Testis (tissue), 3 donors: ENCODE measurements around the gene OPCML. TPM values are rescaled to one million over a fixed set of nuclear protein-coding genes. Genes with fewer than 3 reads are reported as not detected.

Source experiments
- DNase-seq: peaks from one replicate; pipeline ENCODE4 v3.0.0-alpha.2; 2019
- H3K27ac ChIP-seq, 2 donors: fragments of 200-600 bp; sonication (generic); one replicate each; pipeline ENCODE4 v1.5.1; 2019
- H3K27me3 ChIP-seq: fragments of 200-600 bp; sonication (generic); one replicate; pipeline ENCODE4 v1.5.1; 2019
- H3K36me3 ChIP-seq: fragments of 200-600 bp; sonication (generic); one replicate; pipeline ENCODE4 v1.5.1; 2017; ENCODE audit warnings: low read depth; ENCODE audit errors: missing control alignments
- H3K4me1 ChIP-seq: fragments of 200-600 bp; sonication (generic); one replicate; pipeline ENCODE4 v1.5.1; 2019
- H3K4me3 ChIP-seq, 2 donors: fragments of 200-600 bp; sonication (generic); one replicate each; pipeline ENCODE4 v1.5.1; 2017 to 2019
- H3K9me3 ChIP-seq: fragments of 200-600 bp; sonication (generic); one replicate; pipeline ENCODE4 v1.5.1; 2017
- CTCF ChIP-seq, 3 experiments: fragments of 450-650 bp in 2 of 3; fragments of 200-600 bp in 1 of 3; sonication (generic) in 1 of 3; IDR thresholded peaks; one replicate each; pipeline ENCODE4 v1.5.1; 2016 to 2019; ENCODE audit warnings: antibody characterized with exemption in 3 of 3, mild to moderate bottlenecking in 2 of 3, moderate library complexity in 1 of 3
- POLR2A ChIP-seq: fragments of 450-650 bp; IDR thresholded peaks from one replicate; pipeline ENCODE4 v1.6.1; 2017; ENCODE audit warnings: antibody characterized with exemption, mild to moderate bottlenecking, moderate library complexity
- WGBS, 2 donors: methylation state at CpG; one replicate each; pipeline ENCODE4 v1.1.5; 2018; 5-methylcytosine and 5-hydroxymethylcytosine counted together
- intact Hi-C: fragments of 100-400 bp; cut with DNase I; formaldehyde crosslinking; loops from one replicate; pipeline ENCODE4 v1.15.1; 2023; ENCODE audit warnings: low total_unique reads
- polyA plus RNA-seq: library from polyadenylated mRNA; stranded (reverse); fragments of 350-450 nt; fragmentation: Illumina TruSeq; extraction: RNeasy Lipid Tissue Mini Kit (QIAGEN cat#74804); gene quantifications from one replicate; pipeline ENCODE4 v1.2.3, GENCODE V29; 2014; ENCODE audit warnings: low read depth, low replicate concordance; ENCODE audit not compliant: insufficient read depth
- total RNA-seq, 2 donors: library from RNA; depleted of rRNA; stranded (reverse); fragments of >200 nt; gene quantifications; one replicate each; pipeline ENCODE4 v1.2.3, GENCODE V29; 2016

The OPCML gene
- total and polyA plus RNA-seq, 3 donors from 2014 or later, result 0.16 to 2.7 (median 0.62) TPM

- no peak overlapping the region for H3K27ac ChIP-seq
- whole genome bisulfite sequencing, 2 donors, result 72 to 79% methylated on average over 6 to 7 of the region's 7 CpGs
- DNase-seq, result no peak
- H3K4me3 ChIP-seq, result no peak overlapping the region
- intact Hi-C loops, result no loop called here
- no peaks in the 10 kb centered on the region for H3K9me3 ChIP-seq
- H3K4me1 ChIP-seq, result no peaks in the 10 kb centered on the region
- H3K36me3 ChIP-seq, result no peaks in the 10 kb centered on the region
- TF ChIP-seq POLR2A, result no peak
- TF ChIP-seq CTCF (IDR thresholded peaks at IDR 0.05), result no peak
- H3K27me3 ChIP-seq, result no peaks in the 10 kb centered on the region
Observed at GRCh38 chr11:133021553-133021952, 510.7 kb downstream of the OPCML start.

GRCh38 chr11:133020372-133020714, 512.0 kb downstream of the OPCML start:
- no peaks in the 10 kb centered on the region for H3K9me3 ChIP-seq
- H3K27ac ChIP-seq, result no peak overlapping the region
- H3K4me3 ChIP-seq, result no peak overlapping the region
- intact Hi-C loops, result no loop called here
- H3K36me3 ChIP-seq, result no peaks in the 10 kb centered on the region
- WGBS, 2 donors, result 36 to 59% methylated on average over 1 of the region's 1 CpG
- no peaks in the 10 kb centered on the region for H3K27me3 ChIP-seq
- TF ChIP-seq POLR2A, result no peak
- no peak for TF ChIP-seq CTCF (IDR thresholded peaks at IDR 0.05)
- no peak for DNase-seq
- no peaks in the 10 kb centered on the region for H3K4me1 ChIP-seq

GRCh38 chr11:133019545-133020371, 512.5 kb downstream of the OPCML start:
- Histone ChIP-seq H3K4me3 (no peak overlapping the region), H3K27me3 (no peaks in the 10 kb centered on the region), H3K36me3 (no peaks in the 10 kb centered on the region), H3K4me1 (no peaks in the 10 kb centered on the region), H3K27ac (no peak overlapping the region), H3K9me3 (no peaks in the 10 kb centered on the region)
- no peak for DNase-seq
- intact Hi-C loops, result no loop called here
- TF ChIP-seq POLR2A (no peak), CTCF (IDR thresholded peaks at IDR 0.05) (no peak)
- 83 to 90% methylated on average over 15 to 17 of the region's 17 CpGs for WGBS, 2 donors

DNA sequence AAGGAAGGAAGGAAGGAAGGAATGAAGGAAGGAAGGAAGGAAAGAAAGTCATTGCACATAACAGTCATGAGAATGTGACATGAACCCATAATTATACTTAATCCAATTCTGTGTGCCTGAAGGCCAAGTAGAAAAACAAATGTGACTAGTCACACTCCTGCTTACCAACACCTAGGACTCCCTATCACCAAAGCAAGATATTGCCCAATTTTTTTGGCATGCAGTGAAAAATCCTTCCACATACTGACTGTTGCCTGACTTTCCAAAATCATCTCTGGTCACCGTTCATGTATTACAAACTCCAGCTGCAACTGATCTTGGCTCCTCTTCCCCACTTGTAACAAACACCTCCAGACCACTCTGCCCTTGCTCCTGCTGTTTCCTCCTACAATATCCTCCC, 516.8 kb downstream of the OPCML start:
- WGBS, 2 donors, result 35 to 56% methylated on average over 1 of the region's 1 CpG
- Histone ChIP-seq H3K27me3 (no peaks in the 10 kb centered on the region), H3K4me1 (no peaks in the 10 kb centered on the region), H3K9me3 (no peaks in the 10 kb centered on the region), H3K4me3 (no peak overlapping the region), H3K36me3 (no peaks in the 10 kb centered on the region), H3K27ac (no peak overlapping the region)
- intact Hi-C loops, result no loop called here
- TF ChIP-seq POLR2A, result no peak
- no peak for TF ChIP-seq CTCF (IDR thresholded peaks at IDR 0.05)
- no peak for DNase-seq

- Histone ChIP-seq H3K27ac (no peak overlapping the region), H3K27me3 (no peaks in the 10 kb centered on the region), H3K36me3 (no peaks in the 10 kb centered on the region), H3K9me3 (no peaks in the 10 kb centered on the region), H3K4me1 (no peaks in the 10 kb centered on the region), H3K4me3 (no peak overlapping the region)
- WGBS, 2 donors, result 67 to 83% methylated on average over 4 to 5 of the region's 5 CpGs
- intact Hi-C loops, result no loop called here
- no peak for DNase-seq
- TF ChIP-seq POLR2A (no peak), CTCF (IDR thresholded peaks at IDR 0.05) (no peak)
Observed at GRCh38 chr11:133014337-133014736, 518.0 kb downstream of the OPCML start.
